HS-27A (cell line): ENCODE measurements around the gene KIRREL1.
A peak's percentile ranks its signal among the peaks of the same experiment; 100 is the strongest.

Source experiments
- DNase-seq: peaks from one replicate; pipeline ENCODE4 v3.0.0-alpha.2; 2012; ENCODE audit warnings: low read depth, missing footprints

Gene KIRREL1

GRCh38 chr1:157993147-157993917, at the start of gene KIRREL1:
Gene KIRREL1 (plus strand): TSS chr1:157993645. CDS start chr1:157993677, 32 bp downstream.
- DNase-seq: no peak

GRCh38 chr1:157944663-157945280, 48.7 kb upstream of the KIRREL1 start:
- no peak for DNase-seq

- no peak for DNase-seq
These were observed 45.0 kb upstream of the KIRREL1 start for GRCh38 chr1:157948312-157949073.

- DNase-seq: no peak
These were observed 44.4 kb upstream of the KIRREL1 start for GRCh38 chr1:157949074-157949354.

DNA sequence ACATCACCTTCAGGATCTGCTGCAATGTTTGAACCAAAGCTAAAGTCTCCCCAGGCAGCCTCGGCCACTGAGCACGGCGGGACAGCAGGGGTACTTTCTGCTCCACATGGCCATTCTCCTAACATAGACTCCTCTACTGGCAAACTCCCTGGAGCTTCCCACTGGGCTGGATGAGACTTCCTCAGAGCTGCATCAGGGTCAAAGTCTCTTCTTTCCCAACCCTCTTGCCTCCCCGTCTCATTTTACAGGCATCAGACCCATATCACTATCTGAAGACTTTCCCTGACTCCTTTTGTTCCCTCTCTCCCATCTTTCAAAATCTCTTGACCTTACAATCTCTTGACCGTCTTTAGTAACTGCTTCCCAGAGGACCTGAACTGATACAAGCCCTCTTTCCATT, 42.2 kb upstream of the KIRREL1 start:
- no peak for DNase-seq

DNA sequence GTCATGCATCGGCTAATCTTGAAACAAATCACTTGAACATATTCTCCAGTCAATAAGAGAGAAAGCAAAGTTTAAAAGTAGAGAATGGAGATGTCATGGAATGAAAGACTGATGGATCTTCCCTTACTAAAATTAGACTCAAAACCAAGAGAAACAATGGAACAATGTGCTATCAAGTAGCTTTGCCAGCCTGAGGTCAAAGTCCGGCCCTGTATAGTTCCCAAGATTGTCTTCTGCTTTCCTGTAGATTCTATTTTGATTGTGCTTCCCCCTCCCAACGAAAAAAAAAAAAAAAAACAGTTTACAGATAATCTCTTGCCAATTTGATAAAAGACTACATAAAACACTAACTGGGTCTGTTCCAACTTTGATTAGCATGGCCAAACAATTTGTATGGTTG, 40.8 kb upstream of the KIRREL1 start:
- no peak for DNase-seq

DNA sequence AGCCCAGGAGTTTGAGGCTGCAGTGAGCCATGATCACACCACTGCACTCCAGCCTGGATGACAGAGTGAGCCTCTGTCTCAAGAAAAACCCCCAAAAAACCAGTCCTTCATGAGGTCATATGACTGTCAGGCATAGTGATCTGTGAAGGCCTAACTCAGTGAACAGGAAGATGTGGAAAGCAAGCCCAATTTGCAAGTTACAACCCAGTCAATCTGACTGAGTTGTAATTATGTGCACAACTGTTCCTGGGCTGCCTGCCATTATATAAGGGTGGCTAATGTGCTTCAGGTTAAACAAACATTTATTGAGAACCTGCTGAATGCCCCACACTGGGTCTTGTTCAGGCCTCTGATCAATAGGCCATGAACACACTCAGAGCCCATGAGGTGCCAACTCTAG, 38.2 kb upstream of the KIRREL1 start:
- DNase-seq: no peak

GRCh38 chr1:157955857-157956256, 37.6 kb upstream of the KIRREL1 start:
- DNase-seq: no peak

GRCh38 chr1:157956732-157957131, 36.7 kb upstream of the KIRREL1 start:
- no peak for DNase-seq

GRCh38 chr1:157958263-157958662, 35.2 kb upstream of the KIRREL1 start:
- DNase-seq: no peak

DNA sequence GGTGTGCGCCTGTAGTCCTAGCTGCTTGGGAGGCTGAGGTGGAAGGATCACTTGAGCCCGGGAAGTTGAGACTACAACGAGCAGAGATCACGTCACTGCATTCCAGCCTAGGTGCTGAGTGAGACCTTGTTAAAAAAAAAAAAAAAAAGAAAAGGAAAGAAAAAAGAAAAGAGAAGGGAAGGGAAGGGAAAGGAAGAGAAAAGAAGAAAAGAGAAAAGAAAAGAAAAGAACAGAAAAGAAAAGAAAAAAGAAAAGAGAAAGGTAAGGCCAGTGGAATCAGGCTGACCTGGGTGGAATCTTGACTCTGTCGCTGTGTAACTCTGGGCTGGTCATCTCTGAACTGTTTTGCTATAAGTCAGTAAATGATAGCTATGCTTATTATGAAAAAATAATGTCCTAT, 33.7 kb upstream of the KIRREL1 start:
- no peak for DNase-seq

DNA sequence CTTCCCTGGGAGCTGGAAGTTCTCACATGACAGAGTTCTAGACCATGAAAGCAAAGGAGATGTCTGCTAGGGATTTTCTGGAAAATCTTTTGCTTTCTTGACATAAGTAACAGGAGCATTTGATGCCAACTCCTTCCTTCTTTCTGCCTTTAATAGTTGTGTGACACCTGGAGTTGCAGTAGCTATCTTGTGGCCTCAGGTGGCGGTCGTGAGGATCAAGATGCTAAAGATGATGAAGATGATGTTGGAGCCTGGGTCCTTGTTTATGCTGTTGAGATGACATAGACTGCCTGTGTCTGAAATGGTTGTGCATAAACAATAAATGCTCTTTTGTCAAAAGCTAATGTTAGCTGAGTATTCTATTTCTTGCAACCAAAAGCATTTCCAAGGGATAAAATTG, 32.7 kb upstream of the KIRREL1 start:
- DNase-seq: no peak

DNA sequence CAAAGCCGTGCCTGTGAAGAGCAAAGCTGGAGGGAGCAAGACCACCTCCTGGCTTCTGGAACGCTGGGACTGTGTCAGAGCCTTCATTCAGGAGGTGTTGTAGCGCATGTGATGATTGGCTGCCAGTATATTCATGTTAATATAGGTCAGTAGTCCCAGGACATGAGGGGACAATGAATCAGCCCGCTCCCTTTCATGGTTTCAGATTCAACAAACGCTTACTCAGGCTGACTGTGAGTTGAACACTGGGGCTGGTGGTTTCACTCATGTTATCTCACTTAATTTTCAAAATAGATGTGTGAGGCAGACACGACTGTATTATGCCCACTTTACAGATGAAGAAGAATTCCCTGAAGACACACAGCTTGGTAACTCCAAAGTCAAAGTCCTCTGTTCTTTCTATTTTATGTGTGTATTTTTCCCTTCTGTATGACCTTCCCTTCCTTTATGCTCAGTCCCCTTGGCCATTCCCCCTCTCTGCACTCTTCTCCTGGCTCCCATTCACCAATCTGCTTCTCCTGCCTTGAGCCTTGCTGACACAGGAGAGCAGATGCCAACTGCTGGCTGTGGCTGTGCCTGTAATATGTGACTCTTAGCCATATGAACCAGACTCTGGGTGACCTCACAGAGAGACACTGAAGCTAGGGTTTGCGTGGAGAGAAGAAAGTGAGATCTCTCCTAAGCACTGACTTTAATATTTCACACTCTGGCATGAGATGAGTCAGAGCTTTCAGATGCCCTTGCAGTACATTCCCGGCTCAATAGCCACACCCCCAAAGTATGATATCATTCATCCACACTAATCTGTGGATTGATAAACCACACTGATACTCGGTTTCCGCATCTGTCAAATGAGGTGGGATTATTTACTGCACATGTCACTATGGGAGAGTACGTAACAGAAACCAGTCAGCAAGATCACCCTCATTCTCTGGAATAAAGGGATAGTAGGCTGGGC, 31.4 kb upstream of the KIRREL1 start:
- peak; percentile 22 for DNase-seq

- DNase-seq: peak; percentile 35
These were observed 29.7 kb upstream of the KIRREL1 start for GRCh38 chr1:157963713-157964112.

DNA sequence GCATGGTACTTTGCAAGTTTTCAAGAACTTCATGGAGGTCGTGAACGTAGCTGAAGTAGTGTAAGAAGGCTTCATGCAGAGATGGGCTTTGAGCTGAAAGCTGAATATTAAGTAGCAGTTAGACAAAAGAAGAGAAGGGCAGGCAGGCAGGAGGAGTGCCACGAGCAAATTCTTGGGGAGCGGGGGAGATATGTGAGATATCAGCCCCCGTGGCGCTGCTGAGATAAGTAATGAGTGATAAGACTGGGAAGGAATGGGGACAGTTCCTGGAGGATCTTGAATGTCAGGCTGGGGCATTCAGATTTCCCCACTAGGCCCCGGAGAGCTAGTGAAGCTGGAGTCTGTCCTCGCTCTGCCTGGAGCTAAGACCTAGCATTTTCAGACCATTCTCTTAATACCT, 27.9 kb upstream of the KIRREL1 start:
- no peak for DNase-seq

- DNase-seq: no peak
These were observed 27.4 kb upstream of the KIRREL1 start for GRCh38 chr1:157966031-157966537.

GRCh38 chr1:157967205-157967604, 26.2 kb upstream of the KIRREL1 start:
- DNase-seq: no peak

DNA sequence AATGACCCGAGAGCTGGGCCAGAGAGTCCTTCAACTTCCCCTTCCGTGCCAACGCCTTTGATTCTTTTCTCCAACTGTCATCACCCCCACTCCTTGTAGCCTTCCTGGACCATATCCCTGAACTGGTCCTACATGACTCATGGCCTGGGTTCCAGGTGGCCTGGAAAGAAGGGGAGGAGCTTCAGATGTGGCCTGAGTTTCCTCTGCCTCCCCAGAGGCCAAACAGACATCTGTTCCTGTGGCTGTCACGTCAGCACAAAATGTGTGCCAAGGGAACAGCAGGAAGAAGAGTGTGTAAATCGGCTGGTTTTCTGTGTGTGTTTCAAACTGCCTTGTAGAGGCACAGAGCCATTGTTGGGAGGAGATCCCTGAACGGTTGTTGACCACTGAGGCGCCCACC, 24.9 kb upstream of the KIRREL1 start:
- DNase-seq: no peak

- no peak for DNase-seq
These were observed 24.5 kb upstream of the KIRREL1 start for GRCh38 chr1:157968946-157969345.

DNA sequence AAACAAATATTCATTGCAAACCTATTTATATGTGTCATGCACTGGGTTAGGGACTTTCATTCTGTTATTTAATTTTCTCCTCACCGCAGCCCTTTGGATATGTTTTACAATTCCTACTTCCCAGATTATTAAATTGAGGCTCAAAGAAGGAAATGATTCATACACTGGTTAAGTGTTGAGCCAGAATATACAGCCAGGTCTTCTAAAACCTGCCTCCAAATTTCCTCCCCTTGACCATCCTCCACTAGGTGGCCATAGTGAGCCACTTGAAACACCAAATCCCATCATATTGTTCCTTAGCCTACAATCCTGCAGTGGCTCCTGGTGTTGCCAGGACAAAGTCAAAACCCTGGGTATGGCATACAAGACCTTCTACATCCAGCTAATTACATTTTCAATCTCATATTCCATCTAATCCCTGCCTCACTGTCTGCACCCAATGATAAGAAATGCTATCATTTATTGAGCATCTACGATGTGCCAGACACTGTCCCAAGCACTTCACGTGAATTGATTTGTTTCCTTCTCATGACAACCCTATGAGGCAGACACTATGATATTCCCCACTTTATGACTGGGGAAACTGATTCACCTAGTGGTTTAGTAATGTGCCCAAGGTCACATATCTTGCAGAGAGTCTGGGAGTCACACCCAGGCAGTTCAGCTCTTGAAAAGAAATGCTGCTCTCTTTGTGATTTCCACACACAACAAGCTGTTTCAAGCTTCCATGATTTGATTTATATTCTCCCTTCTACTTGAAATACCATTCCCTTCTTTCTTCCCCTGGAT, 23.6 kb upstream of the KIRREL1 start:
- DNase-seq: peak; percentile 39

GRCh38 chr1:157971769-157972168, 21.7 kb upstream of the KIRREL1 start:
- no peak for DNase-seq
